GM18505 (cell line): ENCODE results near the gene RIPK1.
"Not testable (repeated sequence)": the region's sequence is repeated elsewhere in the genome, so short reads cannot be mapped to it uniquely, and the experiment has no call there.

Experiments used
- ATAC-seq: cut with Tn5 transposase; IDR thresholded peaks from one replicate; pipeline ENCODE4 v1.9.1; 2021; ENCODE audit not compliant: unreplicated experiment
- POLR2A ChIP-seq: IDR thresholded peaks from 4 replicates; pipeline ENCODE4 v1.6.1; 2011; ENCODE audit warnings: borderline replicate concordance; ENCODE audit not compliant: insufficient read depth, insufficient read length; ENCODE audit errors: extremely low read depth

RIPK1 gene

DNA sequence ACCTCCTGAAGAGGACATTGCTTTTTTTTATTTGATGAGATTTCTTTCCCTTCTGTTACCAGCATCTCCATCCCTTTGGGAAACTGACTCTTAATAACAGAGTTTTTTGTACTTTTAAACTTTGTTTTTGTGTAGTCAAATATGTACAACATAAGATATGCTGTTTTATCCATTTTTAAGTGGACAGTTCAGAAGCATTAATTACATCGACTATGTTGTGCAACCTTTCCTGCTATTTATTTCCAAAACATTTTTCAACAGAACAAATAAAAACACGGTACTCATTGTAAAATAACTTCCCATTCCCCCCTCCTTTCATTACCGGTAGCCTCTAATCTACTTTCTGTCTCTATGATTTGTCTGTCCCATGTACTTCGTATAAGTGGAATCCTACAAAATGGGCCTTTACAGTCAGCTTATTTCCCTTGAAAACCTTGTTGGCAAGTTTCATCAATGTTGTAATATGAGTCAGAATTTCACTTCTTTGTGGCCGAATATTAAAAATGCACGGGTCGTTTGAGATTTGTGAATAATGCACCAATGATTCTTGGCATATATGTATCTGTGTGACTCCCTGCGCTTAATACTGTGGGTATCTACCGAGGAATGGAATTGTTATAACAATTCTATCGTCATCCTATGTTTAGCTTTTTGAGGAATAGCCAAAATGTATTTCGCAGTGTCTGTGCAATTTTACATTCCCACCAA is 11.1 kb upstream of the RIPK1 start:
- TF ChIP-seq POLR2A: no peak
- no peak for ATAC-seq

DNA sequence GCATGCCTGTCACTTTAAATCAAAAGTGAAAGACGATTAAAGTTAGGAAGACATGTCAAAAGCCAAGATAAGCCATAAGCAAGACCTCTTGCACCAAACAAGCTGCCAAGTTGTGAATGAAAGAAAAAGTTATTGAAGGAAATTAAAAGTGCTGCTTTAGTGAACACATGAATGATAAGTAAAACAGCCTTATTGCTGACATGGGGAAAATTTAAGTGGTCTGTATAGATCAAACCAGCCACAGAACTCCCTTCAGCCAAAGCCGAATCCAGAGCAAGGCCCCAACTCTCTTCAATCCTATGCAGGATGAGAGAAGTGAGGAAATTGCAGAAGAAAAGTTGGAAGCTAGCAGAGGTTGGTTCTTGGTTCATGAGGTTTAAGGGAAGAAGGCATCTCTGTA is 9.3 kb upstream of the RIPK1 start:
- no peak for ATAC-seq
- TF ChIP-seq POLR2A: no peak

DNA sequence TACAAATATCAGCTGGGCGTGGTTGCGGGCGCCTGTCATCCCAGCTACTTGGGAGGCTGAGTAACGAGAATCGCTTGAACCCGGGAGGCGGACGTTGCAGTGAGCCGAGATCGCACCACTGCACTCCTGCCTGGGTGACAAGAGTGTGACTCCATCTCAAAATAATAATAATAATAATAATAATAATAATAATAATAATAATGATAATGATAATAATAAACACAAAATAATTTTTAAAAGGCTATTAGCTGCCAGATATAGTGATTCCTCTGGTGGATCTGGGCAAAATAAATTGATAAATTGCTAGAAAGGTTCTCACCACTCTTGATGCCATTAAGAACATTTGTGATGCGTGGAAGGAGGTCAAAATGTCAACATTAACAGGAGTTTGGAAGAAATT is 8.2 kb upstream of the RIPK1 start:
- not testable (repeated sequence) for ATAC-seq

DNA sequence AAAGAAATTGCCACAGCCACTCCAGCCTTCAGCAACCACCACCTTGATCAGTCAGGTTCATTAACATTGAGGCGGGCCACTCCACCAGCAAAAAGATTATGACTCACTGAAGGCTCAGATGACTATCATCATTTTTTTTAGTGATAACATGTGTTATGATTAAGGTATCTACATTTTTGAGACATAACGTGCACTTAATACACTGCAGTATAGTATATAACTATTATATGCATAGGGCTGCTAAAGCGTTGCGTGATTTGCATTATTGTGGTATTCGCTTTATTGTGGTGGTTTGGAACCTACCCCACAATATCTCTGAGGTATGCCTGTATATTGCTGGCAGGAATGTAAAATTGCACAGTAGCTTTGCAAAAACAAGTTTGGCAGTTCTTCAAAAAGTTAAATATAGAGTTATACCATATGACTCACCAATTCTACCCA is 6.8 kb upstream of the RIPK1 start:
- ATAC-seq: no peak
- TF ChIP-seq POLR2A: no peak

DNA sequence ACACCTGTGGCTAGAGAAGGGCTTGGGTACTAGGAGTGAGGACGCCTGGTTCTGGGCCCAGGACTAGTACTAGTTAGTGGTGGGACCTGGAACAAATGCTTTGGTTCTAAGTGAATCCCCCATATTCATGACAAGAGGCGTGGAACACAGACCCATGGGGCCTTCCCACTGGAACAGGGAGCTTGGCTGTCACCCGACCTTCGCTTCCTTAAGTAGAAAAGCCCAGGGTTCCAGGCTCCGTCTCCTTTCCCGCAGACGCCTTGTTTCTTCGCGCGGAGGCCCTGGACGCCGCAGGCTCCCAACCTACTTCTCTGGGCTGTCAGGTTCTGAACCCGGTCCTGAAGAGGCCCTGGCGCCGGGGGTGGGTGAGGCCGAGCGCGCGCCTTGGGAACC is 5.0 kb upstream of the RIPK1 start:
- not testable (repeated sequence) for ATAC-seq

DNA sequence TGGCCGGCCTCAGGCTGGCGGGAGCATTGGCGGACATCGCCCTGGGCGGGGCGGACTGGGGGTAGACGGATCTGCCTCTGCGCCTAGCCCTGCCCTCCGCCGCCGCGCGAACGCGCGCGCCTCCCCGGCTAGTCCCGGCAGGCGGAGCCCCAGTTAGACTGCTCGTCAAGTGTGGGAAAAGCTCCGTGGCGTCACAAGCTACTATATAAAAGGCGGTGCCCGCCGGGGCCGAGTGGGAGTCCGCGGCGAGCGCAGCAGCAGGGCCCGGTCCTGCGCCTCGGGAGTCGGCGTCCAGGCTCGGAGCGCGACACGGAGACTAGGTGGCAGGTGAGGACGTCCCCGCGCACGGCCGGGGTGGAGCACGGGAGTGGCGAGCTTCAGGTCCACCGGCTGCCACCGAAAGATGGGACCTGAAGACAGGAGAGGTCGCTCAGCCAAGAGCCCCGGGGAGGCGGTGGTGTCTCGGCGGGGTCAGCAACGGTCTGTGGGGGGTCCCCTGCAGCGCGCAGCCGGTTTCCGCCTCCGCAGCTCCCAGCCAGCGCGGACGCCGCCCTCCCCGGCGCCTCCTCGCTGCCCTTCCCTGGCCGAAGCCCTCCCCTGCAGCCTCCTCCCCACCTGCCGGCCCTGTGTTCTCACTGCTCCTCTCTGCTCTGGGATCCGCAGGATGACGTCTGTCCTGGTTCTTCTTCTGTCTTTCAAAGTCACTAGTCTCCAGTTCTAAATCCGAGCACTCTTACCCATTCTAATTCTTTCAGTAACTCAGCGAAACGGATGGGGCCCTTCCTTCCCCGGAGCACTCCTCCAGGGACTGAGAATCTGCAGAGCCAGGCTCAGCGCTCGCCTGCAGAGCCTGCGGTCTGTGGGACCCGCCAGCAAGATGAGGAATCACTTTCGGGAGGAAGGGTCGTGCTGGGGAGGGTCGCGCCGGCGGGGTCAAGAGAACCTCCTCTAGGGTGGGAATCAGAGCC is 4.3 kb upstream of the RIPK1 start:
- ATAC-seq: peak; percentile 53

DNA sequence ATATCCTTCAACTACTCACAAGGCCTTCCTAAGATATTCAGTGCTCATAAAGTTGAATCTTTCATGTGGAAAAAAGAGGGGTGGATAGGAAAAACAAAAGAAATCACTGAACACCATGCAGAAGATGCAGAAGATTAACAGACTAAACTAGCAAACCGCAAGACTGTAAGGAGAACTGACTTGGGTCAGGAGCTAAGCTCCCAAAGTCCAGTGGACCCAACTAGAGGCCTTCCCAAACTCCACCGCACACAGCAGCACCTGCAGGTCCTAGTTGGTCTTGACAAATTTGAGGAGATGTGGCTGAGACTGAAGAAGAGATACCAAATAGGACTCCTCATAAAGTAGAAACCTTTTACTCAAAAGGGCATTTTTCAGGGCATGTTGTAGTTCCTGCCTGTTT is 3.3 kb downstream of the RIPK1 start:
- no peak for TF ChIP-seq POLR2A
- ATAC-seq: no peak

More for the DNA sequence above, 4.3 kb upstream of the RIPK1 start:
- peak; percentile 93 for TF ChIP-seq POLR2A

DNA sequence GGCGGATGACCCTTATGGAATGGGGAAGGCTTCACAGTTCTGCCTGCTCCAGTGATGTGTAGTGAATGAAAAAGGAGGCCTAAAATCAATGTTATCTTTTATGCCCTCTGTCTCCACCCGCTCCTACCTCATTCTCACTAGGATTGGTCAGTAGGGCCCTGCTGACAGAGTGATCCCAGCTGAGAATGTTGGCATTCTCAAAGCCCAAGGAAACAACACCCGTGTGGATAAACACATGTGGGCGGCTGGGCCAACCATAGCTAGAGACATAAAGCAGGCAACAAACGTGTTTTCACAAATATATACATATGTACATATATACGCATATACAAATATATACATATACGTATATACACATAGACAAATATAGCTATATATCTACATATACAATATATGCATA is 4.5 kb downstream of the RIPK1 start:
- TF ChIP-seq POLR2A: no peak
- ATAC-seq: no peak

DNA sequence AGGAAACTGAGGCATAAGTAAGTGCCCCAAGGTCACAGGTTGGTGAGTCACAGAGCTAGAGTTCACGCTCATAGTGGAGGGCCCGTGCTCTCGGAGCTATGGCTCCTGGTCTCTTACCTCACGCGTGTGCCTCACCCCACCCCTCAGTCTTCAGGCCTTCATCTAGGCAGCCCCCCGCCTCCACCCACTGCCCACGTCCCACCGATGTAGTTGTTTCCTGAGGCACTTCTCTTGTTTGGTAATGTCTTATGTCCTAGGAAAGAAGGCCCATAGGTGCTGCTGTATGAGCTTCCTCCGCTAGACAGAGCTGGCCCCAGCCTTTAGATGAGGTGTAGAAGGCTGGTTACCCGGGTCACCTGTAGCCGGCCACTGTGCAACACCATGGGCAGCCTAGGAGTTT is 5.1 kb downstream of the RIPK1 start:
- no peak for TF ChIP-seq POLR2A
- no peak for ATAC-seq

DNA sequence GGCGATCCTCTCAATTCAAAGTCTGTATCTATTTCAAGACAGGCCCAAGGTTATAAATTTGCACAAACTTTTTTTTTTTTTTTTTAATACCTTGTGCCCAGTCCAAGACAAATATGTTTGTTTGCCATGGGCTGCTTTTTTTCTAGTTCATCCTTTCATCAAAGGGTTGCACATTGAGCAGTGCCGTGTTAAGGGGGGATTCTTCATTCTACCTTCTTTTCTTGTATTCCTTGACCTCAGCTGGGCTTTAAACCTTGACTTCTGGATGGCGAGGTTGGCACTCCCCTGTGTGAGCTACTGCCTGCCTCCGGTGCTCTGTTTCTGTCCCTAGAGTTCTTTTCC is 7.4 kb downstream of the RIPK1 start:
- no peak for TF ChIP-seq POLR2A
- no peak for ATAC-seq

DNA sequence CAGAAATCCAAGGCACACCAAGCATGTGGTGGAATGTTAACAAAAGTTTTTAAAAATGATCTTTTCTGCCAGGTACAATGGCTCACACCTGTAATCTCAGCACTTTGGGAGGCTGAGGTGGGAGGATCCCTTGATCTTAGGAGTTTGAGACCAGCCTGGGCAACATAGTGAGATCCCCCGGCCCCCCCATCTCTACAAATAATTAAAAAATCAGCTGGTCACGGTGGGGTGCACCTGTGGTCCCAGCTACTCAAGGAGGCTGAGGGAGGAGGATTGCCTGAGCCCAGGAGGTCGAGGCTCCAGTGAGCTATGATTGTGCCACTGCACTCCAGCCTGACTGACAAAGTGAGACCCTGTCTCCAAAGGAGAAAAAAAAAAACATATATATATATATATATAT is 8.0 kb downstream of the RIPK1 start:
- ATAC-seq: no peak

DNA sequence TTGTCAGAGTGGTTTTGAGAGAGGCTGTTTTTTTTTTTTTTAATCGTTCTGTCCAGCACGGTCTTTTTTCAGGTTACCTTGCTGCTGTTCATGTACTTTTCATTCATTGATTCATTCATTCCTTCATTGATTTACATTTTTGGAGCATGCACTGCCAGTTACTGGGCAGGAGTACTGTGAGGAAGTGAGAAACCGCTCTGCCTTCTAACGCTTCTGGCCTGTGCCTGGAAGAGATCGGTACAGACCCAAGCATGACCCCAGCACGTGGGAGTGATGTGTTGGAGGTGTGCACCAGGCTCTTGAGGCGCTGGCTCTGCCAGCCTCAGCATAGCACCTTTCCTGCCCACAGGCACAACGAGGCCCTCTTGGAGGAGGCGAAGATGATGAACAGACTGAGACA is 9.1 kb downstream of the RIPK1 start:
- TF ChIP-seq POLR2A: no peak
- no peak for ATAC-seq

More for the DNA sequence above, 8.0 kb downstream of the RIPK1 start:
- no peak for TF ChIP-seq POLR2A

DNA sequence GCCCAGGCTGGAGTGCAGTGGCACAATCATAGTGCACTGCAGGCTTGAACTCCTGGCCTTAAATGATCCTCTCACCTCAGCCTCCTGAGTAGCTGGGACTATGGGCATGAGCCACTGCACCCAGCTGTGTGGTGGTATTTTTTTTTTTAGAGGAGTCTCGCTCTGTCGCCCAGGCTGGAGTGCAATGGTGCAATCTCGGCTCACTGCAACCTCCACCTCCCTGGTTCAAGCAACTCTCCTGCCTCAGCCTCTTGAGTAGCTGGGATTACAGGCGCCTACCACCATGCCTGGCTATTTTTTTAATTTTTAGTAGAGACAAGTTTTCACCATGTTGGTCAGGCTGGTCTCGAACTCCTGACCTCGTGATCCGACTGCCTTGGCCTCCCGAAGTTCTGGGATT is 10.7 kb downstream of the RIPK1 start:
- not testable (repeated sequence) for ATAC-seq

DNA sequence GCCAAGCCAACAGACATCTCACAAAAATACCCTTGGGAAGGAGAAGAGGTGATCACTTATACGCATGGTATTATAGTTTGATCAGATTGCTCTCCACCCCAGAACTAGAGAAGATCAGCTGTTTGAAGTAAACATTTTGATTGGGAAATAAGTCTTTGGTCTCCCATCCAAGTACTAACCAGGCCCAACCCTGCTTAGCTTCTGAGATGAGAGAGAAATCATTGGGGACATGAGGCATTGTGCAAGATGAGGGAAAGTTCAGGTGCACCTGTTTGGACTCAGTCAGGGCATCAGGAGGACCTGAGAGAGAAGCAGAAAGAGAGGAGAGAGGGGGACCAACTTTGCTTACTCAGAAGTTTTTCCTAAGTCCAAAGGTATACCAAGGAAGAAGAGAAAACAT is 11.4 kb downstream of the RIPK1 start:
- no peak for TF ChIP-seq POLR2A
- ATAC-seq: no peak

DNA sequence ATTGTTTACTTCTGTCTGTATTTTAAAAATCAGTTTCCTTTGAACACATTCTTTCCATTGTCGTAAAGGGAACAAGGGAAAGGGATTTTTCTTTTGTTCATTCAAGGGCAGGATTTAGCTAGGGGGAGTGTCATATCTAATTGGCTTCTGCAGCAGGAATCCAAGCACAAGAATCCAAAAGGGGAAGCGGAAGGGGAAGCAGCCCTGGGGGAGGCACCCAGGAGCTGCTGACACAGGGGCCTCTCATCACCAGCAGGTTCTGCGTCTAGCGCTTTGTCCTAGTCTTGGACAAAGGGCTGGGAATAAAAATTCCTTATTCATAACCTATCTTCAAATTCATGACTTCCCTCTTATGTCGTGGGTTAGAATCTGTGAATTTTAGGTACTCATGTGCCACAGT is 13.7 kb downstream of the RIPK1 start:
- TF ChIP-seq POLR2A: no peak
- no peak for ATAC-seq

DNA sequence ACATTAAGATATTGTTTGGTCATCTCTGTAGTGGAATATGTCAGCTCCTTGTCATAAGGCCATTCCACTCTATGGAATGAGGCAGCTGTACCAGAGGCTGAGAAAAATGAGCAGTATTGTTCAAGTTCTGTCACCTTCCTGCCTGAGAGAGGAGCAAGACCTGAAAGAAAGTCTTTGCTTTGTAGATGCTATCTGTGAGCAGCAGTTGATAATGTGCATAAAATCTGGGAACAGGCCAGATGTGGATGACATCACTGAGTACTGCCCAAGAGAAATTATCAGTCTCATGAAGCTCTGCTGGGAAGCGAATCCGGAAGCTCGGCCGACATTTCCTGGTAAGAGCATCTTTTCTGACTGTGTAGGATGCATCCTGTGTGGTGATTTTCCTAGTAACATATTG is 16.8 kb downstream of the RIPK1 start:
- TF ChIP-seq POLR2A: no peak
- no peak for ATAC-seq
